Measurements from ENCODE around the gene EIF2S1. TPM values are rescaled to one million over a fixed set of nuclear protein-coding genes. Genes with fewer than 3 reads are reported as not detected.

EIF2S1 gene
- total and polyA plus RNA-seq, 2 of the 13 experiments (the other 11 are each of a cell fraction or from before 2014, with no cell fraction given): 49.1 to 246 TPM

GRCh38 chr14:67435603-67436002, 75.5 kb downstream of the EIF2S1 start:
- H3K4me2 ChIP-seq (ENCODE audit: low read depth, low read length): no peak overlapping the region
- in situ Hi-C loops (cut with HindIII; ENCODE audit: extremely low pct_ligation_motif_present, low pct_unique_long_range_greater_than_20kb): no loop called here
- CTCF ChIA-PET (ENCODE audit: low intra/inter-chr PET ratio, low total read pairs): no interaction called here

More at GRCh38 chr14:67435603-67436002, 75.5 kb downstream of the EIF2S1 start:
- no peak for DNase-seq (ENCODE audit: low spot score)
- peaks cover 24% of the 10 kb centered on the region for H3K4me1 ChIP-seq (ENCODE audit: insufficient read depth, low read length)
- no peak overlapping the region for H3K4me3 ChIP-seq (replicated peaks in 1 of 3; ENCODE audit: insufficient read depth in 1 of 3, low read depth in 2 of 3, low read length in 3 of 3)
- no peaks in the 10 kb centered on the region for H3K36me3 ChIP-seq (replicated peaks in 1 of 2; ENCODE audit: control insufficient read depth in 1 of 2, insufficient read depth in 2 of 2, low read length in 2 of 2)
- intact Hi-C loops (cut with micrococcal nuclease; ENCODE audit: unreplicated experiment): loop anchor here (1.0 kb wide), 1 partner anchor 7 kb away; no protein-coding TSS in a partner anchor
- TF ChIP-seq ZNF747 (CRISPR knock-in tag; IDR thresholded peaks at IDR 0.05; ENCODE audit: borderline replicate concordance) (no peak), ZNF142 (CRISPR knock-in tag; IDR thresholded peaks at IDR 0.05) (no peak), RERE (CRISPR knock-in tag; IDR thresholded peaks at IDR 0.05; ENCODE audit: low read depth) (no peak), SNAPC4 (CRISPR knock-in tag; IDR thresholded peaks at IDR 0.05) (no peak)
- ATAC-seq: no peak
- H3K27ac ChIP-seq (ENCODE audit: extremely low read length, insufficient read depth, low read length): no peak overlapping the region
- WGBS (ENCODE audit: low lambda C conversion rate): 43% methylated on average over 5 of the region's 5 CpGs
- no peak overlapping the region for H3K9ac ChIP-seq (ENCODE audit: insufficient read depth, low read depth, low read length)
- FAIRE-seq: no peak
- H4K20me1 ChIP-seq (ENCODE audit: insufficient read depth, low read length): no peaks in the 10 kb centered on the region
- H2AFZ ChIP-seq (ENCODE audit: low read length): no peak overlapping the region
- H3K27me3 ChIP-seq (ENCODE audit: control insufficient read depth in 1 of 2, insufficient read depth in 2 of 2, low read length in 2 of 2): peaks cover 2 to 19% of the 10 kb centered on the region in 2 experiments; a peak in 3 of 5 replicates
- no peaks in the 10 kb centered on the region for H3K79me2 ChIP-seq (ENCODE audit: insufficient read depth, low read length)
- no peaks in the 10 kb centered on the region for H3K9me3 ChIP-seq (ENCODE audit: low read length)
- POLR2A ChIA-PET: no interaction called here
- BruUV-seq (replicated peaks): no TSS peak
